HL-60 (cell line): ENCODE data around the gene DIAPH2.

Source experiments
- DNase-seq, 2 experiments: peaks; one replicate each; pipeline ENCODE4 v3.0.0-alpha.2; 2010 to 2020; ENCODE audit warnings: low read depth in 1 of 2, low spot score in 1 of 2
- H3K27ac ChIP-seq: fragments of 250-450 bp; sonication (Bioruptor Pico); replicated peaks from 2 replicates; pipeline ENCODE4 v1.5.1; 2020; ENCODE audit warnings: mild to moderate bottlenecking, moderate library complexity
- H3K27me3 ChIP-seq: fragments of 250-450 bp; sonication (Bioruptor Pico); 2 replicates; pipeline ENCODE4 v1.5.1; 2021; ENCODE audit warnings: mild to moderate bottlenecking, moderate library complexity; ENCODE audit not compliant: insufficient read depth, poor library complexity, severe bottlenecking
- H3K4me3 ChIP-seq: replicated peaks from 2 replicates; pipeline ENCODE4 v1.5.1; 2011; ENCODE audit warnings: mild to moderate bottlenecking, control low read depth, low read length; ENCODE audit not compliant: insufficient read depth
- CTCF ChIP-seq: IDR thresholded peaks from one replicate; pipeline ENCODE4 v1.5.1; 2011; ENCODE audit warnings: low read length, control low read depth, inconsistent platforms; ENCODE audit not compliant: insufficient read depth
- GABPA ChIP-seq: IDR thresholded peaks from 2 replicates; pipeline ENCODE4 v1.6.1; 2012; ENCODE audit warnings: low read depth
- POLR2AphosphoS5 ChIP-seq: IDR thresholded peaks from 2 replicates; pipeline ENCODE4 v1.6.1; 2012; ENCODE audit warnings: low read depth
- REST ChIP-seq: IDR thresholded peaks from 2 replicates; pipeline ENCODE4 v1.6.1; 2012; ENCODE audit warnings: low read depth; ENCODE audit not compliant: insufficient replicate concordance
- SPI1 ChIP-seq: IDR thresholded peaks from 2 replicates; pipeline ENCODE4 v1.6.1; 2012; ENCODE audit warnings: low read depth, mild to moderate bottlenecking, borderline replicate concordance

The DIAPH2 gene

GRCh38 chrX:97622111-97622510, 937.5 kb downstream of the DIAPH2 start:
- Histone ChIP-seq H3K27me3 (no peaks in the 10 kb centered on the region), H3K27ac (no peak overlapping the region), H3K4me3 (no peak overlapping the region)
- TF ChIP-seq GABPA (no peak), REST (no peak), SPI1 (no peak), CTCF (no peak), POLR2AphosphoS5 (no peak)
- no peak for DNase-seq

GRCh38 chrX:97628326-97628725, 943.7 kb downstream of the DIAPH2 start:
- no peak for DNase-seq
- Histone ChIP-seq H3K27ac (no peak overlapping the region), H3K4me3 (no peak overlapping the region), H3K27me3 (no peaks in the 10 kb centered on the region)
- TF ChIP-seq POLR2AphosphoS5 (no peak), GABPA (no peak), REST (no peak), CTCF (no peak), SPI1 (no peak)

- no peak overlapping the region for H3K27ac ChIP-seq
- no peak for TF ChIP-seq CTCF
- TF ChIP-seq SPI1, result no peak
- TF ChIP-seq GABPA, result no peak
- TF ChIP-seq POLR2AphosphoS5, result no peak
- no peak for TF ChIP-seq REST
- no peak for DNase-seq
- H3K4me3 ChIP-seq, result no peak overlapping the region
- no peaks in the 10 kb centered on the region for H3K27me3 ChIP-seq
These were observed 944.4 kb downstream of the DIAPH2 start for GRCh38 chrX:97628807-97629596.
